H9 (cell line): ENCODE data around the gene PER2. TPM values are rescaled to one million over a fixed set of nuclear protein-coding genes. Genes with fewer than 3 reads are reported as not detected.

Source experiments
- DNase-seq: peaks from one replicate; pipeline ENCODE4 v3.0.0-alpha.2; 2017
- H2AFZ ChIP-seq: one replicate; pipeline ENCODE4 v1.6.1; 2013; ENCODE audit warnings: mild to moderate bottlenecking, low read length, control low read depth, moderate library complexity
- H2AK5ac ChIP-seq: 2 replicates; pipeline ENCODE4 v1.6.1; 2013; ENCODE audit warnings: low read length, control low read depth, mixed read lengths; ENCODE audit not compliant: insufficient read length
- H2BK120ac ChIP-seq: one replicate; pipeline ENCODE4 v1.6.1; 2013; ENCODE audit warnings: low read depth, mild to moderate bottlenecking, low read length, control low read depth, inconsistent platforms; ENCODE audit not compliant: poor library complexity, severe bottlenecking
- H2BK12ac ChIP-seq: 2 replicates; pipeline ENCODE4 v1.6.1; 2013; ENCODE audit warnings: low read length, control low read depth, mixed read lengths, low read depth; ENCODE audit not compliant: insufficient read length
- H2BK15ac ChIP-seq: 2 replicates; pipeline ENCODE4 v1.6.1; 2013; ENCODE audit warnings: low read depth, low read length, control low read depth
- H2BK20ac ChIP-seq: one replicate; pipeline ENCODE4 v1.6.1; 2013; ENCODE audit warnings: low read depth, mild to moderate bottlenecking, low read length, control low read depth, inconsistent platforms; ENCODE audit not compliant: poor library complexity, severe bottlenecking
- H2BK5ac ChIP-seq: 2 replicates; pipeline ENCODE4 v1.6.1; 2013; ENCODE audit warnings: low read length, control low read depth, mixed read lengths; ENCODE audit not compliant: insufficient read length
- H3K14ac ChIP-seq: 2 replicates; pipeline ENCODE4 v1.6.1; 2013; ENCODE audit warnings: low read length, control low read depth; ENCODE audit not compliant: insufficient read depth
- H3K18ac ChIP-seq: 2 replicates; pipeline ENCODE4 v1.6.1; 2013; ENCODE audit warnings: low read depth, mild to moderate bottlenecking, mixed read lengths, low read length, control low read depth; ENCODE audit not compliant: insufficient read length
- H3K23ac ChIP-seq: 2 replicates; pipeline ENCODE4 v1.6.1; 2013; ENCODE audit warnings: low read length, control low read depth, mixed read lengths, low read depth; ENCODE audit not compliant: insufficient read length
- H3K23me2 ChIP-seq: 2 replicates; pipeline ENCODE4 v1.6.1; 2013; ENCODE audit warnings: low read depth, mild to moderate bottlenecking, mixed read lengths, low read length, control low read depth; ENCODE audit not compliant: insufficient read length, poor library complexity, severe bottlenecking
- H3K27ac ChIP-seq: 2 replicates; pipeline ENCODE4 v1.5.1; 2013; ENCODE audit warnings: low read length, control low read depth, mixed read lengths, low read depth; ENCODE audit not compliant: insufficient read length
- H3K27me3 ChIP-seq: 2 replicates; pipeline ENCODE4 v1.6.1; 2013; ENCODE audit warnings: low read length, control low read depth, inconsistent platforms; ENCODE audit not compliant: insufficient read depth
- H3K4ac ChIP-seq: 2 replicates; pipeline ENCODE4 v1.6.1; 2013; ENCODE audit warnings: low read depth, mild to moderate bottlenecking, control low read depth, inconsistent platforms, low read length, moderate library complexity
- H3K4me1 ChIP-seq: 2 replicates; pipeline ENCODE4 v1.6.1; 2013; ENCODE audit warnings: low read length, control low read depth, inconsistent platforms; ENCODE audit not compliant: insufficient read depth
- H3K4me2 ChIP-seq: 2 replicates; pipeline ENCODE4 v1.6.1; 2013; ENCODE audit warnings: low read length, control low read depth, mixed read lengths; ENCODE audit not compliant: insufficient read length, insufficient read depth
- H3K56ac ChIP-seq: 2 replicates; pipeline ENCODE4 v1.6.1; 2013; ENCODE audit warnings: low read depth, mild to moderate bottlenecking, mixed read lengths, low read length, control low read depth; ENCODE audit not compliant: insufficient read length
- H3K79me1 ChIP-seq: 2 replicates; pipeline ENCODE4 v1.6.1; 2013; ENCODE audit warnings: low read depth, mild to moderate bottlenecking, moderate library complexity, low read length, control low read depth, inconsistent platforms; ENCODE audit not compliant: insufficient read depth, poor library complexity, severe bottlenecking
- H3K79me2 ChIP-seq: 2 replicates; pipeline ENCODE4 v1.6.1; 2013; ENCODE audit warnings: low read length, control low read depth, inconsistent platforms; ENCODE audit not compliant: insufficient read depth
- H3K9ac ChIP-seq: 2 replicates; pipeline ENCODE4 v1.6.1; 2013; ENCODE audit warnings: low read length, control low read depth, mixed read lengths; ENCODE audit not compliant: insufficient read length; ENCODE audit errors: extremely low read depth
- H3K9me3 ChIP-seq: one replicate; pipeline ENCODE4 v1.6.1; 2013; ENCODE audit warnings: low read depth, low read length, inconsistent platforms; ENCODE audit not compliant: control insufficient read depth
- H3T11ph ChIP-seq: one replicate; pipeline ENCODE4 v1.6.1; 2013; ENCODE audit warnings: mild to moderate bottlenecking, low read length, control low read depth, inconsistent platforms
- H4K20me1 ChIP-seq: one replicate; pipeline ENCODE4 v1.6.1; 2013; ENCODE audit not compliant: control insufficient read depth, insufficient read length, insufficient read depth
- H4K5ac ChIP-seq: 2 replicates; pipeline ENCODE4 v1.6.1; 2013; ENCODE audit warnings: low read depth, mild to moderate bottlenecking, mixed read lengths, low read length, control low read depth; ENCODE audit not compliant: insufficient read length
- H4K8ac ChIP-seq: replicated peaks from 2 replicates; pipeline ENCODE4 v1.6.1; 2013; ENCODE audit warnings: low read length, control low read depth, mixed read lengths, low read depth; ENCODE audit not compliant: insufficient read length
- H4K91ac ChIP-seq: 2 replicates; pipeline ENCODE4 v1.6.1; 2013; ENCODE audit warnings: low read depth, mild to moderate bottlenecking, moderate library complexity, mixed read lengths, low read length, control low read depth; ENCODE audit not compliant: insufficient read length
- H3K27ac Mint-ChIP-seq, 3 experiments: 2 replicates in 2 of 3; 3 replicates in 1 of 3; pipeline ENCODE4 v1.8.0; 2020 to 2021; ENCODE audit warnings: mixed read lengths in 3 of 3, mild to moderate bottlenecking in 1 of 3, moderate library complexity in 1 of 3
- H3K27me3 Mint-ChIP-seq: 2 replicates; pipeline ENCODE4 v1.8.0; 2021; ENCODE audit warnings: low read depth, mild to moderate bottlenecking, moderate library complexity, mixed read lengths
- H3K36me3 Mint-ChIP-seq, 3 experiments: 2 replicates in 2 of 3; 3 replicates in 1 of 3; pipeline ENCODE4 v1.8.0; 2020 to 2021; ENCODE audit warnings: low read depth in 3 of 3, mixed read lengths in 3 of 3; ENCODE audit not compliant: insufficient read depth in 1 of 3
- H3K4me1 Mint-ChIP-seq, 2 experiments: 2 replicates each; pipeline ENCODE4 v1.8.0; 2020; ENCODE audit warnings: mixed read lengths in 2 of 2
- H3K4me3 Mint-ChIP-seq, 2 experiments: 2 replicates in 1 of 2; 3 replicates in 1 of 2; pipeline ENCODE4 v1.8.0; 2020 to 2021; ENCODE audit warnings: mild to moderate bottlenecking in 2 of 2, mixed read lengths in 2 of 2, moderate library complexity in 1 of 2
- H3K9me3 Mint-ChIP-seq, 2 experiments: 2 replicates in 1 of 2; 3 replicates in 1 of 2; pipeline ENCODE4 v1.8.0; 2020; ENCODE audit warnings: mild to moderate bottlenecking in 2 of 2, mixed read lengths in 2 of 2, moderate library complexity in 1 of 2
- WGBS: extraction: QIAGEN DNeasy Blood & Tissue Kit; methylation state at CpG from one replicate; pipeline ENCODE4 v1.1.7; 2013; ENCODE audit warnings: missing lambda C conversion rate, low lambda C conversion rate, mixed read lengths; ENCODE audit not compliant: insufficient read length; ENCODE audit errors: extremely low coverage; 5-methylcytosine and 5-hydroxymethylcytosine counted together
- total RNA-seq: library from RNA; stranded (reverse); gene quantifications from 2 replicates; pipeline ENCODE4 v1.2.1, GENCODE V29; 2021
- TF ChIP-seq, protein P1 (sequence below): fragments of 200-600 bp; sonication (generic); conservative IDR thresholded peaks from 3 replicates; pipeline ENCODE4 v1.8.0; 2021; ENCODE audit warnings: antibody characterized with exemption, mild to moderate bottlenecking

Gene PER2
- total RNA-seq, 1 experiment from 2014 or later, result 12.9 TPM

DNA sequence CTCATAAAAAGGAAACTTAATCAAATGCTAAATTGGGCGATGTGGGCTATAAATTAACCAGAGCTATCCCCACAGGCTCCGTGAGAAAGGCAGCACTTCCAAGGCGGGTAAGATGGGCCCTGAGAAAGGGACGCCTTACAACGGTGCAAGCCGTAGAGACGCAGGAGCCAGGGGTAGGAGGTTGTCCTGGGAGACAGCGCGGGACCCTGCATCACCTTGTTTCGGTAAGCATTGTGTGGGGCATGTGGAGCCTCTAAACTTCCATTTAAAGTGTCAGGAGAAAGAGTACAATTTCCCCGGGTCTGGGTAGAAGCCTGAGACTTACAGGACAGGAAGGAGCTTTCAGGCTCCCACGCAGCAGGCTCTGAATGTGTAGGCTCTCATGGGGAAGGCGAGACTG lies 1.2 kb upstream of the PER2 start:
- Histone ChIP-seq H3K14ac (peak overlapping the region; percentile 32; the same call in 1 of the 2 replicates), H4K91ac (no peak overlapping the region), H2BK15ac (no peak overlapping the region), H3T11ph (no peak overlapping the region), H3K79me2 (no peaks in the 10 kb centered on the region), H3K18ac (no peak overlapping the region), H3K23me2 (peaks cover 11% of the 10 kb centered on the region), H3K4me1 (no peaks in the 10 kb centered on the region; the same call in 1 of the 2 replicates), H3K56ac (no peak overlapping the region), H4K20me1 (no peaks in the 10 kb centered on the region), H4K5ac (no peak overlapping the region), H2BK5ac (no peak overlapping the region), H3K4me2 (peak overlapping the region; percentile 80), H2AK5ac (no peak overlapping the region), H4K8ac (no peak overlapping the region), H3K27ac (no peak overlapping the region), H3K9ac (no peak overlapping the region), H3K9me3 (no peaks in the 10 kb centered on the region), H3K23ac (no peak overlapping the region), H2BK120ac (no peak overlapping the region), H3K4ac (no peak overlapping the region), H2AFZ (no peak overlapping the region), H3K79me1 (no peaks in the 10 kb centered on the region), H2BK20ac (no peak overlapping the region), H2BK12ac (no peak overlapping the region), H3K27me3 (no peaks in the 10 kb centered on the region)
- peaks cover 32 to 48% of the 10 kb centered on the region in 2 experiments for H3K4me1 Mint-ChIP-seq
- TF ChIP-seq, protein P1, sequence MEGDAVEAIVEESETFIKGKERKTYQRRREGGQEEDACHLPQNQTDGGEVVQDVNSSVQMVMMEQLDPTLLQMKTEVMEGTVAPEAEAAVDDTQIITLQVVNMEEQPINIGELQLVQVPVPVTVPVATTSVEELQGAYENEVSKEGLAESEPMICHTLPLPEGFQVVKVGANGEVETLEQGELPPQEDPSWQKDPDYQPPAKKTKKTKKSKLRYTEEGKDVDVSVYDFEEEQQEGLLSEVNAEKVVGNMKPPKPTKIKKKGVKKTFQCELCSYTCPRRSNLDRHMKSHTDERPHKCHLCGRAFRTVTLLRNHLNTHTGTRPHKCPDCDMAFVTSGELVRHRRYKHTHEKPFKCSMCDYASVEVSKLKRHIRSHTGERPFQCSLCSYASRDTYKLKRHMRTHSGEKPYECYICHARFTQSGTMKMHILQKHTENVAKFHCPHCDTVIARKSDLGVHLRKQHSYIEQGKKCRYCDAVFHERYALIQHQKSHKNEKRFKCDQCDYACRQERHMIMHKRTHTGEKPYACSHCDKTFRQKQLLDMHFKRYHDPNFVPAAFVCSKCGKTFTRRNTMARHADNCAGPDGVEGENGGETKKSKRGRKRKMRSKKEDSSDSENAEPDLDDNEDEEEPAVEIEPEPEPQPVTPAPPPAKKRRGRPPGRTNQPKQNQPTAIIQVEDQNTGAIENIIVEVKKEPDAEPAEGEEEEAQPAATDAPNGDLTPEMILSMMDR, result no peak
- H3K27me3 Mint-ChIP-seq, result peaks cover 12% of the 10 kb centered on the region
- no peaks in the 10 kb centered on the region; a peak in 1 of 7 replicates for H3K36me3 Mint-ChIP-seq
- H3K4me3 Mint-ChIP-seq, result peak overlapping the region; percentile 69 to 84
- H3K9me3 Mint-ChIP-seq, result no peaks in the 10 kb centered on the region
- H3K27ac Mint-ChIP-seq, result peak overlapping the region in 2 of 3 experiments; percentile 63 to 71; a peak in 1 of 7 replicates
- no peak for DNase-seq
- no CpG with 5 or more reads among the region's 13 CpGs for WGBS
